Neural progenitor cell (in vitro differentiated cells): ENCODE measurements around the gene HMGCR. TPM values are rescaled to one million over a fixed set of nuclear protein-coding genes. Genes with fewer than 3 reads are reported as not detected.

ENCODE experiments used
- DNase-seq: peaks from one replicate; pipeline ENCODE4 v3.0.0-alpha.2; 2016; ENCODE audit warnings: low spot score
- H2AFZ ChIP-seq: fragments of 200-600 bp; sonication (generic); replicated peaks from 2 replicates; pipeline ENCODE4 v1.6.1; 2016; ENCODE audit warnings: antibody characterized with exemption
- H3F3A ChIP-seq: fragments of 200-600 bp; sonication (generic); 2 replicates; pipeline ENCODE4 v1.6.1; 2016; ENCODE audit warnings: antibody characterized with exemption, low read depth
- H3K27ac ChIP-seq: fragments of 200-600 bp; sonication (generic); 2 replicates; pipeline ENCODE4 v1.5.1; 2016; ENCODE audit warnings: mild to moderate bottlenecking
- H3K27me3 ChIP-seq: fragments of 200-600 bp; sonication (generic); 2 replicates; pipeline ENCODE4 v1.6.1; 2016; ENCODE audit warnings: mild to moderate bottlenecking, moderate library complexity
- H3K36me3 ChIP-seq: fragments of 200-600 bp; sonication (generic); 2 replicates; pipeline ENCODE4 v1.5.1; 2016
- H3K4me1 ChIP-seq: fragments of 200-600 bp; sonication (generic); 2 replicates; pipeline ENCODE4 v1.6.1; 2016; ENCODE audit warnings: mixed run types
- H3K4me2 ChIP-seq: fragments of 200-600 bp; sonication (generic); 2 replicates; pipeline ENCODE4 v1.6.1; 2016
- H3K4me3 ChIP-seq: fragments of 200-600 bp; sonication (generic); 2 replicates; pipeline ENCODE4 v1.5.1; 2016
- H3K79me2 ChIP-seq: fragments of 200-600 bp; sonication (generic); 2 replicates; pipeline ENCODE4 v1.6.1; 2016; ENCODE audit warnings: low read depth
- H3K9ac ChIP-seq: fragments of 200-600 bp; sonication (generic); 2 replicates; pipeline ENCODE4 v1.6.1; 2016
- H3K9me3 ChIP-seq: fragments of 200-600 bp; sonication (generic); 2 replicates; pipeline ENCODE4 v1.5.1; 2016; ENCODE audit warnings: low read depth
- H4K20me1 ChIP-seq: fragments of 200-600 bp; sonication (generic); 2 replicates; pipeline ENCODE4 v1.6.1; 2016; ENCODE audit warnings: low read depth
- H3K27ac Mint-ChIP-seq: 3 replicates; pipeline ENCODE4 v1.8.0; 2021; ENCODE audit warnings: mixed read lengths
- H3K27me3 Mint-ChIP-seq: 2 replicates; pipeline ENCODE4 v1.8.0; 2022; ENCODE audit warnings: low read depth, mild to moderate bottlenecking, inconsistent platforms, moderate library complexity, mixed read lengths; ENCODE audit not compliant: insufficient read depth
- H3K36me3 Mint-ChIP-seq: 3 replicates; pipeline ENCODE4 v1.8.0; 2021; ENCODE audit warnings: mixed read lengths
- H3K4me1 Mint-ChIP-seq: 3 replicates; pipeline ENCODE4 v1.8.0; 2021; ENCODE audit warnings: mixed read lengths
- H3K4me3 Mint-ChIP-seq: 3 replicates; pipeline ENCODE4 v1.8.0; 2021; ENCODE audit warnings: mild to moderate bottlenecking, moderate library complexity, mixed read lengths
- H3K9me3 Mint-ChIP-seq: 3 replicates; pipeline ENCODE4 v1.8.0; 2020; ENCODE audit warnings: mixed read lengths
- EZH2 ChIP-seq: fragments of 200-600 bp; sonication (generic); IDR thresholded peaks from 2 replicates; pipeline ENCODE4 v1.6.1; 2017; ENCODE audit warnings: antibody characterized with exemption, mild to moderate bottlenecking, moderate library complexity
- EZH2phosphoT487 ChIP-seq: fragments of 200-600 bp; sonication (generic); IDR thresholded peaks from 2 replicates; pipeline ENCODE4 v1.6.1; 2017; ENCODE audit warnings: antibody characterized with exemption
- total RNA-seq: library from RNA; depleted of rRNA; stranded (reverse); fragments of >200 nt; gene quantifications from 2 replicates; pipeline ENCODE4 v1.2.3, GENCODE V29; 2015; ENCODE audit warnings: low replicate concordance
- TF ChIP-seq, protein P1 (sequence below): fragments of 200-600 bp; sonication (generic); IDR thresholded peaks from 2 replicates; pipeline ENCODE4 v1.5.1; 2017; ENCODE audit warnings: antibody characterized with exemption, mild to moderate bottlenecking

Gene HMGCR
- total RNA-seq, 1 donor from 2014 or later, result 227 TPM

GRCh38 chr5:75338408-75338807, 1.4 kb downstream of the HMGCR start:
- no peak overlapping the region for H2AFZ ChIP-seq
- Mint-ChIP-seq H3K27ac (no peak overlapping the region), H3K27me3 (peaks cover 2% of the 10 kb centered on the region), H3K4me1 (peaks cover 30% of the 10 kb centered on the region), H3K36me3 (peaks cover 26% of the 10 kb centered on the region), H3K4me3 (no peak overlapping the region), H3K9me3 (peaks cover 6% of the 10 kb centered on the region)
- peaks cover 13% of the 10 kb centered on the region for H3F3A ChIP-seq
- no peaks in the 10 kb centered on the region for H3K36me3 ChIP-seq
- H3K9ac ChIP-seq, result peak overlapping the region; percentile 80
- peaks cover 63% of the 10 kb centered on the region for H3K79me2 ChIP-seq
- H3K4me3 ChIP-seq, result peak overlapping the region; percentile 84
- DNase-seq, result no peak
- peak overlapping the region; percentile 93 for H3K27ac ChIP-seq
- no peaks in the 10 kb centered on the region for H3K27me3 ChIP-seq
- peaks cover 33% of the 10 kb centered on the region for H3K4me1 ChIP-seq
- H3K9me3 ChIP-seq, result no peaks in the 10 kb centered on the region
- H3K4me2 ChIP-seq, result peak overlapping the region; percentile 94
- TF ChIP-seq, protein P1, sequence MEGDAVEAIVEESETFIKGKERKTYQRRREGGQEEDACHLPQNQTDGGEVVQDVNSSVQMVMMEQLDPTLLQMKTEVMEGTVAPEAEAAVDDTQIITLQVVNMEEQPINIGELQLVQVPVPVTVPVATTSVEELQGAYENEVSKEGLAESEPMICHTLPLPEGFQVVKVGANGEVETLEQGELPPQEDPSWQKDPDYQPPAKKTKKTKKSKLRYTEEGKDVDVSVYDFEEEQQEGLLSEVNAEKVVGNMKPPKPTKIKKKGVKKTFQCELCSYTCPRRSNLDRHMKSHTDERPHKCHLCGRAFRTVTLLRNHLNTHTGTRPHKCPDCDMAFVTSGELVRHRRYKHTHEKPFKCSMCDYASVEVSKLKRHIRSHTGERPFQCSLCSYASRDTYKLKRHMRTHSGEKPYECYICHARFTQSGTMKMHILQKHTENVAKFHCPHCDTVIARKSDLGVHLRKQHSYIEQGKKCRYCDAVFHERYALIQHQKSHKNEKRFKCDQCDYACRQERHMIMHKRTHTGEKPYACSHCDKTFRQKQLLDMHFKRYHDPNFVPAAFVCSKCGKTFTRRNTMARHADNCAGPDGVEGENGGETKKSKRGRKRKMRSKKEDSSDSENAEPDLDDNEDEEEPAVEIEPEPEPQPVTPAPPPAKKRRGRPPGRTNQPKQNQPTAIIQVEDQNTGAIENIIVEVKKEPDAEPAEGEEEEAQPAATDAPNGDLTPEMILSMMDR, result no peak
- TF ChIP-seq EZH2phosphoT487, result no peak
- TF ChIP-seq EZH2, result no peak
- H4K20me1 ChIP-seq, result peaks cover 60% of the 10 kb centered on the region

DNA sequence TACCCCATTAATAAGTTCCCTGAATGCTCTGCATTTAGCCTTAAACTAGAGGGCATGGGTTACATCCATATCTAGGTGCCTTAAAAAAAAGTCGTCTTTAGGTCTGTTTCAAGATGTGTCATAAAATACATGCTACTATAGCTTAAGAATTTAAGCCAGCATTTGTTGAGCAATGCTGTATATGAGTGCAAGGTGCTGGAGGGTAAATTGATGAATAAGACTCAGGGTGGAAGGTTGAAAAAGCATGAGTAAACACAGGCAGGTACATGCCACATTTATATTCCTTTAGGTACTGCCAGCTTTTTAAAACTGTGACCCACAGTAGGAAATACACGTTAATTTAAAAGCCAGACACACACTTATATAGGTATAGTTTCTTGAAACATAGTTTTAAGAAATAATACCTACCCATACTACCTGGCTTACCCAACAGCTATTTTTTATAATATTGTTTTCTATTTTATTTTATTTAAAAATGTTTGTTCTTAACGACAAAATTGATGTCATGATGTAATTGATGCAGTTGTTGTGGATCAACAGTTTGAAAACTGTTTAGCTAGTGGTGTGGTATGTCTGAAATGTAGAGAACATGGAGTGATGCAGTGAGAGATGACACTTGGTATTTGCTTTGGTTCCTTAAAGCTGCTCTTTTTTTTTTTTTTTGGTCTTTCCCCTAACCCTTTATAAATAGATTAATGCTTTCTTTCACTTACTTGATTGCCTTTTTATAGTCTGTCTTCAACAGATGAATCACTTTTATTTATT, 3.9 kb downstream of the HMGCR start:
- Histone ChIP-seq H3K9me3 (no peaks in the 10 kb centered on the region), H4K20me1 (peaks cover 83% of the 10 kb centered on the region)

DNA sequence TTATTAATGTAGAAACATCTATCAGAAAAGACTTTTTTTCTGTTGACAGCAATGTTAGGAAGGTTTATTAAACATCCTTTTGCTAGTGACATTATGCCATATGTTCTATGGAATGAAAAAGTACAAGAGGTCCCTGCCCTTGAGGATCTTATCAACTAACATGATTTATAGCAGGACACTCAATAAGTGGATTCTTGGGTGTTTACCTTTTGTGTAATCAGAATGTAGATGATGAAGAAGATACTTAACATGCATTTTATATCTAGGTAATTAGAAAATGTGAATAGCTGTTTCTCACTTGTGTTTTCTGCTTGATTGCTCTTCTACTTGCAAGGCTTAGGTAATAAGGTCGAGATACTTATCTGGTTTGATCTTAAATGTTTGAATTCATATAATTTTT, 4.9 kb downstream of the HMGCR start:
- Mint-ChIP-seq H3K4me1 (peaks cover 30% of the 10 kb centered on the region), H3K27me3 (peaks cover 2% of the 10 kb centered on the region), H3K36me3 (peaks cover 39% of the 10 kb centered on the region), H3K27ac (no peak overlapping the region), H3K9me3 (no peaks in the 10 kb centered on the region), H3K4me3 (no peak overlapping the region)
- Histone ChIP-seq H3K27ac (no peak overlapping the region), H3K4me1 (peaks cover 26% of the 10 kb centered on the region), H3K4me3 (peak overlapping the region; percentile 2), H3K9me3 (no peaks in the 10 kb centered on the region), H4K20me1 (peaks cover 90% of the 10 kb centered on the region), H3K36me3 (peaks cover 28% of the 10 kb centered on the region), H3K27me3 (no peaks in the 10 kb centered on the region), H3K9ac (no peak overlapping the region), H3K4me2 (peak overlapping the region; percentile 87), H3F3A (peaks cover 12% of the 10 kb centered on the region), H3K79me2 (peaks cover 98% of the 10 kb centered on the region), H2AFZ (no peak overlapping the region)
- DNase-seq, result no peak
- TF ChIP-seq EZH2phosphoT487 (no peak), EZH2 (no peak)
- TF ChIP-seq, protein P1, result no peak

More for the DNA sequence above, 3.9 kb downstream of the HMGCR start:
- no peak for DNase-seq
- peaks cover 20% of the 10 kb centered on the region for H3K36me3 ChIP-seq
- no peaks in the 10 kb centered on the region for H3K9me3 Mint-ChIP-seq
- no peak overlapping the region for H3K9ac ChIP-seq
- no peak for TF ChIP-seq EZH2phosphoT487
- no peak for TF ChIP-seq EZH2
- TF ChIP-seq, protein P1, result no peak
- peak overlapping the region; percentile 87 for H3K4me2 ChIP-seq
- peaks cover 20% of the 10 kb centered on the region for H3F3A ChIP-seq
- H3K4me1 Mint-ChIP-seq, result peaks cover 30% of the 10 kb centered on the region
- peak overlapping the region; percentile 84 for H3K4me3 ChIP-seq
- H3K27me3 Mint-ChIP-seq, result peaks cover 2% of the 10 kb centered on the region
- no peak overlapping the region for H2AFZ ChIP-seq
- peaks cover 88% of the 10 kb centered on the region for H3K79me2 ChIP-seq
- peaks cover 35% of the 10 kb centered on the region for H3K36me3 Mint-ChIP-seq
- H3K27ac ChIP-seq, result no peak overlapping the region
- H3K27me3 ChIP-seq, result no peaks in the 10 kb centered on the region
- peak overlapping the region; percentile 30 for H3K4me3 Mint-ChIP-seq
- H3K27ac Mint-ChIP-seq, result no peak overlapping the region
- peaks cover 30% of the 10 kb centered on the region for H3K4me1 ChIP-seq
